ENCODE measurements around the gene HNRNPUL1.

GRCh38 chr19:41233748-41234240, 30.4 kb upstream of the HNRNPUL1 start:
- TF ChIP-seq CTCF (IDR thresholded peaks at IDR 0.05; ENCODE audit: extremely low read depth in 1 of 2, insufficient read depth in 1 of 2, low read depth in 1 of 2, low read length in 2 of 2) (no peak), POLR2A (IDR thresholded peaks at IDR 0.05; ENCODE audit: low read depth, low read length) (no peak), MAX (IDR thresholded peaks at IDR 0.05; ENCODE audit: insufficient read depth, insufficient read length) (no peak), EZH2 (IDR thresholded peaks at IDR 0.05; ENCODE audit: borderline replicate concordance, low read depth, low read length, severe bottlenecking) (no peak), FOS (IDR thresholded peaks at IDR 0.05; ENCODE audit: borderline replicate concordance, insufficient read depth, low read length) (no peak), POLR2AphosphoS5 (IDR thresholded peaks at IDR 0.05; ENCODE audit: insufficient read depth, low read depth, low read length) (no peak), JUN (IDR thresholded peaks at IDR 0.05; ENCODE audit: borderline replicate concordance, insufficient read depth, insufficient read length, low read depth) (no peak), GATA2 (IDR thresholded peaks at IDR 0.05; ENCODE audit: insufficient read depth, insufficient read length, low read depth, low read length) (no peak)

Measured in endothelial cell of umbilical vein (primary cell).